ENCODE results near the gene RTP1. TPM values are rescaled to one million over a fixed set of nuclear protein-coding genes. Genes with fewer than 3 reads are reported as not detected.
"Not testable (repeated sequence)": the region's sequence is repeated elsewhere in the genome, so short reads cannot be mapped to it uniquely, and the experiment has no call there.

Gene RTP1
- total RNA-seq, 1 donor from 2014 or later: not detected

DNA sequence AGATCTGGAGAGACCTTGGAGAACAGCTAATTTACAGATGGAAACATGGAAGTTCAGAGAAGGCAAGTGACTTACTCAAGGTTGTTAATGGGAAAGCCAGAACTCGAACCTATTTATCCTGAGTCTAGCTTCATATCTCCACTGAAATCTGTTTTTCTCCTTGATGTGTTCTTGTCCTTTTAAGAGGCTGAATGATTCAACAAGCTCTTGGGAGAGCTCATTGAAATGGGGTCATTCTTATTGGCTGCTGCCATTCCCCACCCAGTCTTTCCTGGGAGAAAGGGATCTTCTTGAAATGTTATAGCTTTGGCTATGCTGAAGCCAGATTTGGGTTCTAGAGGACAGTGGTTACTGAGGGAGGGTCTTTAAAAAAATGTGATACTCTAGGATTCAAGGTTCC is 41.0 kb downstream of the RTP1 start:
- H3K27ac ChIP-seq: no peak overlapping the region
- H3K36me3 ChIP-seq: no peaks in the 10 kb centered on the region
- TF ChIP-seq, protein P1, sequence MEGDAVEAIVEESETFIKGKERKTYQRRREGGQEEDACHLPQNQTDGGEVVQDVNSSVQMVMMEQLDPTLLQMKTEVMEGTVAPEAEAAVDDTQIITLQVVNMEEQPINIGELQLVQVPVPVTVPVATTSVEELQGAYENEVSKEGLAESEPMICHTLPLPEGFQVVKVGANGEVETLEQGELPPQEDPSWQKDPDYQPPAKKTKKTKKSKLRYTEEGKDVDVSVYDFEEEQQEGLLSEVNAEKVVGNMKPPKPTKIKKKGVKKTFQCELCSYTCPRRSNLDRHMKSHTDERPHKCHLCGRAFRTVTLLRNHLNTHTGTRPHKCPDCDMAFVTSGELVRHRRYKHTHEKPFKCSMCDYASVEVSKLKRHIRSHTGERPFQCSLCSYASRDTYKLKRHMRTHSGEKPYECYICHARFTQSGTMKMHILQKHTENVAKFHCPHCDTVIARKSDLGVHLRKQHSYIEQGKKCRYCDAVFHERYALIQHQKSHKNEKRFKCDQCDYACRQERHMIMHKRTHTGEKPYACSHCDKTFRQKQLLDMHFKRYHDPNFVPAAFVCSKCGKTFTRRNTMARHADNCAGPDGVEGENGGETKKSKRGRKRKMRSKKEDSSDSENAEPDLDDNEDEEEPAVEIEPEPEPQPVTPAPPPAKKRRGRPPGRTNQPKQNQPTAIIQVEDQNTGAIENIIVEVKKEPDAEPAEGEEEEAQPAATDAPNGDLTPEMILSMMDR (IDR thresholded peaks at IDR 0.05): no peak
- H3K9me3 ChIP-seq: no peaks in the 10 kb centered on the region
- ATAC-seq: no peak
- no peaks in the 10 kb centered on the region for H3K27me3 ChIP-seq (ENCODE audit: low read depth)
- no peak overlapping the region for H3K4me3 ChIP-seq
- no peak for DNase-seq
- no peaks in the 10 kb centered on the region for H3K4me1 ChIP-seq
- intact Hi-C loops (cut with DNase I): no loop called here

- not testable (repeated sequence) for H3K27me3 ChIP-seq (ENCODE audit: low read depth); H3K4me1 ChIP-seq
These were observed 41.5 kb downstream of the RTP1 start for GRCh38 chr3:187238835-187239234.

GRCh38 chr3:187242435-187242834 is 45.1 kb downstream of the RTP1 start:
- DNase-seq: no peak
- H3K27me3 ChIP-seq (ENCODE audit: low read depth): no peaks in the 10 kb centered on the region
- TF ChIP-seq, protein P1 (IDR thresholded peaks at IDR 0.05): no peak
- H3K4me3 ChIP-seq: no peak overlapping the region
- intact Hi-C loops (cut with DNase I): no loop called here
- no peaks in the 10 kb centered on the region for H3K4me1 ChIP-seq
- no peak for ATAC-seq
- no peaks in the 10 kb centered on the region for H3K9me3 ChIP-seq
- H3K27ac ChIP-seq: no peak overlapping the region
- H3K36me3 ChIP-seq: no peaks in the 10 kb centered on the region

More at GRCh38 chr3:187238835-187239234, 41.5 kb downstream of the RTP1 start:
- H3K27ac ChIP-seq; ATAC-seq; intact Hi-C loops (cut with DNase I); DNase-seq; H3K4me3 ChIP-seq; H3K36me3 ChIP-seq; H3K9me3 ChIP-seq: not testable (repeated sequence)

GRCh38 chr3:187242900-187243299 is 45.6 kb downstream of the RTP1 start:
- ATAC-seq (no peak), DNase-seq (no peak)
- no peak overlapping the region for H3K27ac ChIP-seq
- H3K36me3 ChIP-seq: no peaks in the 10 kb centered on the region
- intact Hi-C loops (cut with DNase I): no loop called here
- TF ChIP-seq, protein P1 (IDR thresholded peaks at IDR 0.05): no peak
- H3K4me3 ChIP-seq: no peak overlapping the region
- no peaks in the 10 kb centered on the region for H3K9me3 ChIP-seq
- no peaks in the 10 kb centered on the region for H3K4me1 ChIP-seq
- H3K27me3 ChIP-seq (ENCODE audit: low read depth): no peaks in the 10 kb centered on the region

- Histone ChIP-seq H3K4me1 (no peaks in the 10 kb centered on the region), H3K4me3 (no peak overlapping the region), H3K27ac (no peak overlapping the region), H3K27me3 (ENCODE audit: low read depth) (no peaks in the 10 kb centered on the region), H3K36me3 (no peaks in the 10 kb centered on the region), H3K9me3 (no peaks in the 10 kb centered on the region)
- intact Hi-C loops (cut with DNase I): no loop called here
- TF ChIP-seq, protein P1 (IDR thresholded peaks at IDR 0.05): no peak
- DNase-seq: no peak
- ATAC-seq: no peak
These were observed 46.7 kb downstream of the RTP1 start for GRCh38 chr3:187243933-187244524.

DNA sequence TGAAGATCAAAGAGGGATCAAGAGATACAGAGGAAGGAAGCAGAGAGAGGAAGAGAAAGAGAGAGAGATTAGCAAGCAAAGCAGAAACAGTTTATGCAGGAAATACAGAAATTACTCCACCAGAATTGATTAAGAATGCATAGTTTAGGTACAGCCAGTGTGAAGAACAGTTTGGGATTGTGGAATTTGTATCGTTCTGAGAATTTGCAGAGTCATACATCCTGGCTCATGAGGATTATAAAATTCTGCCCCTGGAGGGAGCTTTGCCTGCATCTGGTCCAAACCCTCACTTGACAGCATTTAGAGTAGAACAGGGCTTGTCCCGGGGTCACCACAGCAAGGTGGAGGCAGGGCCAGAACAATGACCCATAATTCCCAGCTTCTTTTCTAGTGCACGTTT is 50.1 kb downstream of the RTP1 start:
- intact Hi-C loops (cut with DNase I): no loop called here
- no peaks in the 10 kb centered on the region for H3K27me3 ChIP-seq (ENCODE audit: low read depth)
- no peaks in the 10 kb centered on the region for H3K4me1 ChIP-seq
- no peak overlapping the region for H3K27ac ChIP-seq
- H3K4me3 ChIP-seq: no peak overlapping the region
- H3K36me3 ChIP-seq: no peaks in the 10 kb centered on the region
- TF ChIP-seq, protein P1 (IDR thresholded peaks at IDR 0.05): no peak
- no peak for ATAC-seq
- H3K9me3 ChIP-seq: no peaks in the 10 kb centered on the region
- no peak for DNase-seq

Other genes with a start within 250 kb of the RTP1 start
- 4.8 TPM for gene RPL39L, start 58.0 kb upstream of the RTP1 start, total RNA-seq
- gene MASP1, start 94.3 kb downstream of the RTP1 start, total RNA-seq: 4.3 TPM
- gene RTP4, start 170.9 kb downstream of the RTP1 start, total RNA-seq: 10.9 TPM

All from lower lobe of right lung (tissue), 2 donors.